Activated T-cell treated with anti-CD3 and anti-CD28 coated beads for 1 hour (primary cell): ENCODE measurements around the gene ERC2.

Experiments used
- DNase-seq: peaks from one replicate; pipeline ENCODE4 v3.0.0-alpha.2; 2020; ENCODE audit warnings: low read depth

The ERC2 gene

DNA sequence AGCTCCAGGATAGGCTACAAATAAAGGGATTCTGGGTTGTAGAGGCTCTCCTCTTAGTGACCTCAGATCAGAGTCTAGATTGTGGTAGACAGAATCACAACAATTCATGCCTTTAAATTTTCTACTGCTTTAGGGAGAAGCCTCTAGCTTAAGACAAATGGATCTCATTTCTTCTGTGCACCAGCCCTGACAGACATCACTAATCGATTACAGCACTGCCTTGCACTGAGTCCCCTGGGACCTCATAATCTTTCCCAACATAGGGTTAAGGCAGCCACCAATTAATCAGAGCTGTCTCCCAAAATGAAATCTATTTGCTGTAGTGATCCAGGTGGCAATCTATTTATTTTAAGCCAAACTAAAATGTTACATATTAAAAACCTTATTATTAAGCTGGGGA lies 544.6 kb downstream of the ERC2 start:
- DNase-seq = no peak

GRCh38 chr3:55923207-55923606 lies 545.1 kb downstream of the ERC2 start:
- DNase-seq = no peak

DNA sequence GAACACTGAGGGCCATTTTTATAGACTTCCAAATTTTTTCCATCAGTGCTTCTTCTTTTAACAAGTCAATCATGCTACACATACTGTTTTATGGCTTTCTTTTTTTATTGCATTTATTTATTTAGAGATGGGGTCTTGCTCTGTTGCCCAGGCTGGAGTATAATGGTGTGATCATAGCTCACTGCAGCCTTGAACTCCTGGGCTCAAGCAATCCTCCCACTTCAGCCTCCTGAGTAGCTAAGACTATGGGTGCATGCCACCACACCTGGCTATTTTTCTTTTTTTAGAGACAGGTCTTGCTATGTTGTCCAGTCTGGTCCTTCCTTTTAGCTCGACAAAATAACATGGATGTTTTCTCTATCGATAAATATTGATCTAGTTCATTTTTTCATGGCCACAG lies 555.4 kb downstream of the ERC2 start:
- DNase-seq = no peak

DNA sequence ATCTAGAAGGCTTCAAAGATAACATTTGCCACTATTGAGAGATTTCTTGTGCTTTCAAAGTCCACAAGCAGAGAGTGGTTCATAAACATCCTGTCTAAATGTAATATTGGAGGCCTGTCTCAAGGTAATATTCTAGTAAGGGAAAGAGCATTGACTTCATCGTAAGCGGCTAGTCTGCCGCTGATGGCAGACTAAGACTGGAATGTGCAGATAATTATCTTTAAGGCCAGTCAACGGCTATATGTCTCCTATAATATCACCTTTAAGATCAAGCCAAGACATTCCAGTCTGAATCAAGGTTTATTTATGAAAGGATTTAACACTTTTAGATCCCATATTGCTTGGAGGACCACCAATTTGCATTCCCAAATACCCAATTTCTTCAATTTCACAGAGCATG lies 557.0 kb downstream of the ERC2 start:
- no peak for DNase-seq

- DNase-seq = no peak
These were observed 557.7 kb downstream of the ERC2 start for GRCh38 chr3:55910543-55910942.

DNA sequence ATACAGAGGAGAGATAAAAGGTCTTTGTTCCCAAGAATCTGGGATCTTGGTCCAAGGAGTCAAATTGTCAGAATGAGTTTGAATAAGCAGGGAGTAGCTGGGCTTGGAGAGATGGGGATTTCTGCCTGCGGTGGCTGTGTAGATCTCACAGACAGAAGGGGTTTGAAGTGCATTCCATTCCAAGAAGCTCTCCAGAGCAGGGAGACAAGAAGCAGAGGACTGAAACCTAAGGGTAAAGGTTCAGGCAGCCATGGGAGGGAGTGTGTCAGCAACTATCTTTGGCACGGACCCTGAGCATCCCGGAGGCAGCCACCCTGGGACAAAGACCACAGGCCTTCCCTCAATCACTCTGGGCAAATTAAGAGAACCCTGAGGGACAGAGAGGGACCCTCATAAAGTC lies 558.9 kb downstream of the ERC2 start:
- DNase-seq = no peak

DNA sequence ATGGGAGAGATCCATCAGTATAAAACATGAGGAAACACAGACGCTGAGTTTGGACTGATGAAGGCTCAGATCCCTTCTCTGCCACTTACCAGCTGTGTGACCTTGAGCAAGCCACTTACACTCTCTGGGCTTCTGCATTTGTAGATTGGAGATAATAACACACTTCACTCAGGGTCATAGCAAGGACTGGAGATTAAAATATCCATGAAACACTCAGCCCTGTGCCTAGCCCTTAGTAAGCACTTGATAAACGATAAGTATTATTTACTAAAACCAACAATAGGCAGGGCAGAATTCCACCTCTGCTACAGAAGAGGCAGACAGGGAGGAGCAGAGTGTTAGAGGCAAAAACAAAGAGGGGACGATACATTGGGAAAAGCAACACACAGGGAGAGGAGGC lies 560.7 kb downstream of the ERC2 start:
- DNase-seq = no peak

DNA sequence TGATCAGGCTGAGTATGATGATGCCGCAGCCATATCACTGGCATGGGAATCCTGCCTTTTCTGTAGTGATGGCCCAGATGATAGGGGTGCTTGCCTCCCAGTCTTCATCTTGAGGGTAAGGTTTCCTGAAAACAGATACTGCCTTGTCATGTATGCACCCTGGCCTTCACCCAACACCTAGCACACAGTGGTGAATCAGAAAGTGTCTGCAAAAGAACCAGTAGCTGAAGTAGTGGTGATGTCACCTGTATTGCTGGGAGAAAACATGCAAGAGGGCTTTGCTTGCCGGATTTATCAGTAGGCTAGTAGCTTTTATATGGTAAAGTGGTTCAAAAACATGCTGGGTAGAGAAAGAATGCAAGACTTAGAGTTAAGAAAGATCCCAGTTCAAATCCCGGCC lies 561.4 kb downstream of the ERC2 start:
- no peak for DNase-seq

DNA sequence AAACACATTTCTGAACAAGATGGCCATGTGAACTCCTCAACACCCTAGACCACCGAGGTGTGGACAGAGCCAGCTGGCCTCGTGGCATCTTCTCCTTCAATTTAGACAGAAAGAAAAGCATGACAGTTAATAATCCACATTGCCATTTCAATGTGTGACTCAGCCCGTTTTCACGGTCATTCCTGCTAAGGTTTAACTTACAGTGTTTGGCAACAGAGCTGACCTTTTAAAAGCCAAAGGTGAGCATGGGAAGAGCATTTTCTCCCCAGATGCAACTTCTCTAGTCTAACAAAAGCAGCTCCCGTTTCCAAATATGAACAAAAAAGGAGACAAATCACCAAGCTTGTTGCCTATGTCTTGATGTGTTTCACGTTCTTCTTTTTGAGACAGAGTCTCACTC lies 563.6 kb downstream of the ERC2 start:
- DNase-seq = no peak

GRCh38 chr3:55903680-55904079 lies 564.6 kb downstream of the ERC2 start:
- DNase-seq = no peak

DNA sequence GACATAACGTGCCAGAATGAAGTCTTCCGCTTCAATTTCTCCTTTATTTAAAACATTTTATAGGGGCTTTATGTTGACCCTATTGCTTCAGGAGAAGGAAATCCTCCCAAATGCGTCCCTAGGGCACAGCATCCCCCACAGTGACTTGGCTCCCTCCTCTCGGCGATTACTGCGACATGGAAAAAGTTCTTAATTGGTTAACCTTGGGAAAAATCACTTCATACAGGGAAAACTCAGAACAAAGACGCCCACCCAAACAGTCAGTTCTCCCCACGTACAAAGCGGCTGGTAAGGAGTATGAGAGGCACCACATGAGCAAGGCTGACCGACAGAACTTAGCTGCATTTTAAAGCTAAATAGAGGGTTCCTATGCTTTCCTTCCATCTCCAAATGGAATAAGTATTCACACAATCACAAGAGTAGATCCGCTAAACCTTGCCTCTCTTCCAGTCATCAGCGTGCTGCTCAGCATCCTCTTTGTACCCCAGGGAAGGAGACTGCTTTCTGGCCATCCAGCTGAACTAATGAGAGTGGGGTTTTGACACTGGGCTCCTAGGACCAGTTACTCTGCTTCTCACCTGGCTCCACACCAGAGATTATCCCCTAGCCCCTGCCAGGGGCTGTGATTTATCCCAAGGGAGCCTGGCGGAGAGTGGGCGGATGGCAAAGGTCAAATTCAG lies 565.9 kb downstream of the ERC2 start:
- DNase-seq = no peak

DNA sequence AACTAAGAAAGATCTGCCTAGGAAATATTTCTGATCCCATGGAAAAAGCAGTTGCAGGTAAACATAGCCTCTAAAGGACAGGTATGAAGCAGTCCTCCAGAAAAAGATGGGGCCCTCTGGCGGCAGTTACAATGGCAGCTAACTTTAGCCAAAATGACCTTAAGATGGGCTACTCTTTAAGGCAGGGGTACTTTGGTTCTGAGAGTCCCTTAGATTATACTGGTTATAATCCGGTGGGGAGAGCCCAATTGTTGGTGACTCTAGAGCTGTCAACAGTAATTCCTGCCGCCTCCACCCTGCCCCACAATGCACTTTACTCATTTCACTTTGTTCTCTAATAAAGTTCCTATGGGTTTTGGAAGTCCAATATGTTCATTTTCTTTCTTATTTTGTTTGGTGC lies 568.4 kb downstream of the ERC2 start:
- no peak for DNase-seq

DNA sequence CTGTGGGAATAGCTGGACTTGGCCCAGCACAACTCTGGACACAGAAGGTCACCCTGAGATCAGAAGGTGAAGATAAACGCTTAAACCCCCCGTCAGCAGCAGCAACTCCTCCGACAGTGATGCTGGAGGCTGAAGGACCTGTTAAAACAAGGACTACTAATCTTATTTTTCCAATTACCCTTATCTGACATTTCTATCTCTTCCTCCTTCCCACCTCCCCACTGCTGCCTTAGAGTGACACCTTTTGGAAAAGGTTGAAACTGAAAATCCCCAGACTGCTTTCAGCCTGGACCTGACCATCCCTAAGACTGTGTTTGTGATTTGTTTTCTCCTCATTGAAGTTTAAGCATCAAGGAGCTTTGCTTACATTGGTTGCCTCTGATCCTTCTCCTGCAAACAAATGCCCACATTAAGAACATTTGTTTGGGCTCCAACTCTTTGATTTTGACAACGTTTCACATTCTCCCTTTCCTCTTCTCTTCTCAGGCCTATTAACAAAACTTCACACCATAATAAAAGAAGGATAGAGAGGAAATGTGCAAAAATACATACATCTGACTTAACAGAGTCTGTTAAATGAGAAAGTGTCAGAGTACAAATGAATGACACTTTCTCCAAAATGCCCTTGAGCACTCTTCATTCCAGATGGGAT lies 570.6 kb downstream of the ERC2 start:
- no peak for DNase-seq

- DNase-seq = no peak
These were observed 572.2 kb downstream of the ERC2 start for GRCh38 chr3:55895897-55896566.

DNA sequence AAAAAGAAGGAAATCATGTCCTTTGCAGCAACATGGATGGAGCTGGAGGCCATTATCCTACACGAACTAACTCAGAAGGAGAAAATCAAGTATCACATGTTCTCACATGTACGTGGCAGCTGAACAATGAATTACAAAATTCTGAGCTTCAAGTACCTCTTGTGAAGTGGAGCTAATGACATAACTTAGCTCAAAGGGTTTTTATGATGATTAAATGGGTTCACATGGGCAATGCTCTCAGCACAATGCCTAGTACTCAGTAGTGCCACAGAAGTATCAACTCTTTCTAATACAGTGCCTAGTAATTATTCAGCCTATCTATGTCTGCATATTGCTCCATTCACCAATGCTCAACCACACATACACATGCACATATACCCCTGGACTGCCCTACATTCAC lies 573.7 kb downstream of the ERC2 start:
- no peak for DNase-seq

GRCh38 chr3:55893045-55893664 lies 575.1 kb downstream of the ERC2 start:
- no peak for DNase-seq

- DNase-seq = no peak
These were observed 577.2 kb downstream of the ERC2 start for GRCh38 chr3:55891106-55891505.

- no peak for DNase-seq
These were observed 579.9 kb downstream of the ERC2 start for GRCh38 chr3:55888282-55888885.

GRCh38 chr3:55885721-55886120 lies 582.5 kb downstream of the ERC2 start:
- DNase-seq = no peak

DNA sequence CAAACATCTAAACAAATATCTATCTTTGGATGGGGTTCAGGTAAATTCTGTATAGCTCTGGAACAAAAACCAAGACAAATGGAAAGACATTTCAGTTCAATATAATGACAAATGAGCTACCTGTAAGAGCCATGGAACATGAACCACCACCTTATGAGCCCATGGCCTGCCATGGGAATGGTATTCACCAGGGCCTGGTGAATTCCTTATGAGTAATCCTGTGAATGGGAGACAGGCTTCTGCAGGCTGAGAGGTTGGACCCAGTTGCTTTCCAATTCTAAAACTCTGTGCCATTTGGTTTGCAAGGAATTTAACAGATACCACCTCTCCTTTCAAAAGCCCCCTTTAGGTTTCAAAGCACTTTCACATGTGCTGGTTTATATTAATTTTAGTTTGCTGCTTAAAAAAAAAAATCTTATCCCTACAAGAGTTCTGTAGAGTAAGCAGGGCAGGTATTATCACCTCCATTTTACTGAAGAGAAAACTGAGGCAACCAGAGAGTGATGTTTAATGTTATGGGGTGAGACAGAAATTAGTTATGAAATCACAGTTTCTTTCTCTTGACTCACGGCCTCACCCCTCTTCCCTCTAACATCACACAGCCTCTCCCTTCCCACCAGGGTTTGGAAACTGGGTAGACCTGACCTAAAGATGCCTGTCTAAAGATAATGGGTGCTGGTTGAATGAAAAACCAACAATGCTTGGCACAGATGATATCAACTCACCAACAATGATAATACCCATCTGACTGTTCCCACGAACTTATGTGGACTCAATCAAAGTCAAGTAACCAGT lies 583.6 kb downstream of the ERC2 start:
- no peak for DNase-seq

- DNase-seq = no peak
These were observed 584.2 kb downstream of the ERC2 start for GRCh38 chr3:55884066-55884465.

DNA sequence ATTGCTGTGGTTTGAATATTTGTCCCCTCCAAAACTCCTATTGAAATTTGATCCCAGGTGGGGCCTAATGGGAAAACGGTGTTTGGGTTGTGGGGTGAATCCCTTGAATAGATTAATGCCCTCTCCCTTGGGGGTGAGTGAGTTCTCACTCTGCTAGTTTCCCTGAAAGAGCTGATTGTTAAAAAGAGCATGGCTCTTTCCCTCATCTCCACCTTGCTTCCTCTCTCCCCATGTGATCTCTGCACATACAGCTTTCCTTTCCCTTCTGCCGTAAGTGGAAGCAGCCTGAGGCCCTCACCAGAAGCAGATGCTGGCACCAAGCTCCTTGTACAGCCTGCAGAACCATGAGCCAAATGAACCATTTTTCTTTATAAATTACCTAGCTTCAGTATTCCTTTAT lies 586.3 kb downstream of the ERC2 start:
- DNase-seq = no peak
